Transverse colon (tissue), 4 donors: ENCODE measurements around the gene CCT2. TPM values are rescaled to one million over a fixed set of nuclear protein-coding genes. Genes with fewer than 3 reads are reported as not detected.

Experiments used
- DNase-seq: peaks from one replicate; pipeline ENCODE4 v3.0.0-alpha.2; 2019
- H3K27ac ChIP-seq, 4 donors: fragments of 200-600 bp; sonication (generic); 2 replicates each; pipeline ENCODE4 v1.5.1; 2016 to 2018; ENCODE audit warnings: inconsistent platforms in 4 of 4
- H3K27me3 ChIP-seq: fragments of 200-600 bp; sonication (generic); 2 replicates; pipeline ENCODE4 v1.5.1; 2017; ENCODE audit warnings: inconsistent platforms
- H3K36me3 ChIP-seq, 4 donors: fragments of 200-600 bp; sonication (generic); 2 replicates each; pipeline ENCODE4 v1.5.1; 2017 to 2019; ENCODE audit warnings: inconsistent platforms in 4 of 4
- H3K4me1 ChIP-seq, 4 donors: fragments of 200-600 bp; sonication (generic); 2 replicates each; pipeline ENCODE4 v1.5.1; 2017 to 2020; ENCODE audit warnings: inconsistent platforms in 4 of 4
- H3K4me3 ChIP-seq, 4 donors: fragments of 200-600 bp; sonication (generic); 1 replicate in 1 of 4; 2 replicates in 3 of 4; pipeline versions ENCODE4 v1.5.1 to v1.6.1; 2017 to 2019; ENCODE audit warnings: inconsistent platforms in 4 of 4
- H3K9me3 ChIP-seq, 2 donors: fragments of 200-600 bp; sonication (generic); 2 replicates each; pipeline ENCODE4 v1.5.1; 2017 to 2019; ENCODE audit warnings: inconsistent platforms in 2 of 2
- CTCF ChIP-seq, 5 experiments: fragments of 200-600 bp in 3 of 5; fragments of 450-650 bp in 2 of 5; sonication (generic) in 3 of 5; IDR thresholded peaks; 1 replicate in 2 of 5; 2 replicates in 3 of 5; pipeline ENCODE4 v1.5.1; 2016 to 2017; ENCODE audit warnings: antibody characterized with exemption in 5 of 5, inconsistent platforms in 3 of 5, mild to moderate bottlenecking in 2 of 5, moderate library complexity in 1 of 5
- EP300 ChIP-seq: sonication (generic); formaldehyde crosslinking; IDR thresholded peaks from one replicate; pipeline ENCODE4 v1.6.1; 2017; ENCODE audit warnings: antibody characterized with exemption, low read depth
- POLR2A ChIP-seq: fragments of 450-650 bp; IDR thresholded peaks from one replicate; pipeline ENCODE4 v1.6.1; 2016; ENCODE audit warnings: antibody characterized with exemption, mild to moderate bottlenecking, moderate library complexity
- POLR2AphosphoS5 ChIP-seq, 3 donors: sonication (generic); formaldehyde crosslinking; IDR thresholded peaks; one replicate each; pipeline ENCODE4 v1.6.1; 2016; ENCODE audit warnings: antibody characterized with exemption in 3 of 3
- WGBS, 2 donors: methylation state at CpG; one replicate each; pipeline ENCODE4 v1.1.5; 2018; ENCODE audit warnings: low coverage in 1 of 2; 5-methylcytosine and 5-hydroxymethylcytosine counted together
- in situ Hi-C, 4 donors: fragments of 200-750 bp; cut with MboI; loops; one replicate each; pipeline versions ENCODE4 v1.15.0 to v1.15.1; 2017; ENCODE audit warnings: low sequenced_read_pairs in 3 of 4, low pct_ligation_motif_present in 1 of 4, low pct_unique_long_range_greater_than_20kb in 1 of 4
- intact Hi-C: fragments of 100-400 bp; cut with DNase I; formaldehyde crosslinking; loops from one replicate; pipeline ENCODE4 v1.15.1; 2023; ENCODE audit warnings: low total_unique reads
- total RNA-seq, 4 donors: library from RNA; depleted of rRNA; stranded (reverse); fragments of >200 nt; gene quantifications; one replicate each; pipeline ENCODE4 v1.1.0, GENCODE V29; 2016

Gene CCT2
- total RNA-seq, 4 donors from 2014 or later = 25.4 to 92.7 (median 46.9) TPM

GRCh38 chr12:69621551-69621950 lies 36.3 kb downstream of the CCT2 start:
- 20 to 64% methylated on average over 1 to 2 of the region's 2 CpGs for WGBS, 2 donors
- DNase-seq = no peak
- Histone ChIP-seq H3K9me3 (no peaks in the 10 kb centered on the region), H3K4me1 (no peaks in the 10 kb centered on the region), H3K36me3 (no peaks in the 10 kb centered on the region), H3K4me3 (no peak overlapping the region), H3K27ac (no peak overlapping the region), H3K27me3 (peaks cover 4% of the 10 kb centered on the region)
- TF ChIP-seq POLR2A (no peak), POLR2AphosphoS5 (IDR thresholded peaks at IDR 0.05) (no peak)
- intact Hi-C loops (no loop called here), in situ Hi-C loops (no loop called here)

GRCh38 chr12:69623970-69624369 lies 38.7 kb downstream of the CCT2 start:
- no peak for DNase-seq
- no peak for TF ChIP-seq POLR2AphosphoS5 (IDR thresholded peaks at IDR 0.05)
- TF ChIP-seq POLR2A = no peak
- no peak for TF ChIP-seq EP300
- no peak for TF ChIP-seq CTCF (IDR thresholded peaks at IDR 0.05)

GRCh38 chr12:69627501-69627900 lies 42.2 kb downstream of the CCT2 start:
- Histone ChIP-seq H3K27me3 (no peaks in the 10 kb centered on the region), H3K27ac (no peak overlapping the region), H3K4me1 (no peaks in the 10 kb centered on the region), H3K36me3 (no peaks in the 10 kb centered on the region), H3K9me3 (no peaks in the 10 kb centered on the region), H3K4me3 (no peak overlapping the region)
- no peak for DNase-seq
- in situ Hi-C loops = no loop called here
- intact Hi-C loops = no loop called here
- 69 to 87% methylated on average over 5 to 8 of the region's 8 CpGs for WGBS, 2 donors
- TF ChIP-seq POLR2AphosphoS5 (IDR thresholded peaks at IDR 0.05) (no peak), EP300 (no peak), CTCF (IDR thresholded peaks at IDR 0.05) (no peak), POLR2A (no peak)

More at GRCh38 chr12:69623970-69624369, 38.7 kb downstream of the CCT2 start:
- Histone ChIP-seq H3K27ac (no peak overlapping the region), H3K36me3 (no peaks in the 10 kb centered on the region), H3K4me1 (no peaks in the 10 kb centered on the region), H3K27me3 (no peaks in the 10 kb centered on the region), H3K9me3 (no peaks in the 10 kb centered on the region), H3K4me3 (no peak overlapping the region)
- WGBS, 2 donors = 92% methylated on average over 13 of the region's 13 CpGs; no CpG with 5 or more reads in 1 of the 2 donors
- intact Hi-C loops (no loop called here), in situ Hi-C loops (no loop called here)

GRCh38 chr12:69630191-69630590 lies 44.9 kb downstream of the CCT2 start:
- Histone ChIP-seq H3K9me3 (no peaks in the 10 kb centered on the region), H3K27ac (no peak overlapping the region), H3K27me3 (no peaks in the 10 kb centered on the region), H3K4me1 (no peaks in the 10 kb centered on the region), H3K36me3 (no peaks in the 10 kb centered on the region), H3K4me3 (no peak overlapping the region)
- 82 to 87% methylated on average over 3 to 6 of the region's 6 CpGs for WGBS, 2 donors
- in situ Hi-C loops = loop anchor here in 1 of 4 donors (10.0 kb wide), 1 partner anchor 275 kb away; the partner anchor contains the start of gene YEATS4
- DNase-seq = no peak
- no peak for TF ChIP-seq POLR2A
- intact Hi-C loops = no loop called here

GRCh38 chr12:69633061-69633460 lies 47.8 kb downstream of the CCT2 start:
- Histone ChIP-seq H3K27me3 (no peaks in the 10 kb centered on the region), H3K4me1 (no peaks in the 10 kb centered on the region), H3K27ac (no peak overlapping the region), H3K9me3 (no peaks in the 10 kb centered on the region), H3K4me3 (no peak overlapping the region), H3K36me3 (no peaks in the 10 kb centered on the region)
- in situ Hi-C loops = loop anchor here in 1 of 4 donors (10.0 kb wide), 1 partner anchor 278 kb away; the partner anchor contains the start of gene YEATS4
- TF ChIP-seq EP300 (no peak), POLR2A (no peak), POLR2AphosphoS5 (IDR thresholded peaks at IDR 0.05) (no peak), CTCF (IDR thresholded peaks at IDR 0.05) (no peak)
- DNase-seq = no peak
- intact Hi-C loops = no loop called here
- 94 to 100% methylated on average over 2 of the region's 2 CpGs for WGBS, 2 donors
